CMK (cell line): ENCODE results near the gene SERPINA7.
"Not testable (repeated sequence)": the region's sequence is repeated elsewhere in the genome, so short reads cannot be mapped to it uniquely, and the experiment has no call there.

Experiments used
- DNase-seq: peaks from one replicate; pipeline ENCODE4 v3.0.0-alpha.2; 2010; ENCODE audit warnings: low read depth

SERPINA7 gene

GRCh38 chrX:106038625-106039024, at the start of gene SERPINA7:
SERPINA7 (minus strand) TSS chrX:106038727; CDS start chrX:106037058, 1,669 bp downstream.
- DNase-seq: no peak

GRCh38 chrX:106069048-106069447, 30.5 kb upstream of the SERPINA7 start:
- no peak for DNase-seq

GRCh38 chrX:106050054-106050453, 11.5 kb upstream of the SERPINA7 start:
- no peak for DNase-seq

GRCh38 chrX:106042296-106042695, 3.8 kb upstream of the SERPINA7 start:
- DNase-seq: no peak

- no peak for DNase-seq
Measured at GRCh38 chrX:106040861-106041260, 2.3 kb upstream of the SERPINA7 start.

GRCh38 chrX:106039920-106040319, 1.4 kb upstream of the SERPINA7 start:
- no peak for DNase-seq

GRCh38 chrX:106037835-106038473, 573 bp downstream of the SERPINA7 start:
- DNase-seq: no peak

- no peak for DNase-seq
Measured at GRCh38 chrX:106036716-106037115, 1.8 kb downstream of the SERPINA7 start.

GRCh38 chrX:106035064-106035463, 3.5 kb downstream of the SERPINA7 start:
- DNase-seq: no peak

- DNase-seq: no peak
Measured at GRCh38 chrX:106023947-106024346, 14.6 kb downstream of the SERPINA7 start.

- no peak for DNase-seq
Measured at GRCh38 chrX:106022238-106022637, 16.3 kb downstream of the SERPINA7 start.

- no peak for DNase-seq
Measured at GRCh38 chrX:106014119-106014775, 24.3 kb downstream of the SERPINA7 start.

- DNase-seq: no peak
Measured at GRCh38 chrX:106009145-106009544, 29.4 kb downstream of the SERPINA7 start.

GRCh38 chrX:106007815-106008214, 30.7 kb downstream of the SERPINA7 start:
- DNase-seq: no peak

GRCh38 chrX:106005684-106006083, 32.8 kb downstream of the SERPINA7 start:
- no peak for DNase-seq

- DNase-seq: not testable (repeated sequence)
Measured at GRCh38 chrX:106000609-106001008, 37.9 kb downstream of the SERPINA7 start.

GRCh38 chrX:106000203-106000602, 38.3 kb downstream of the SERPINA7 start:
- DNase-seq: no peak

- DNase-seq: no peak
Measured at GRCh38 chrX:105999294-105999693, 39.2 kb downstream of the SERPINA7 start.

- DNase-seq: not testable (repeated sequence)
Measured at GRCh38 chrX:105988487-105988886, 50.0 kb downstream of the SERPINA7 start.
